Renal pelvis (tissue), 4 donors: Measurements from ENCODE around the gene SSR1. TPM values are rescaled to one million over a fixed set of nuclear protein-coding genes. Genes with fewer than 3 reads are reported as not detected.
"Not testable (repeated sequence)": the region's sequence is repeated elsewhere in the genome, so short reads cannot be mapped to it uniquely, and the experiment has no call there.

ENCODE experiments used
- DNase-seq: peaks from one replicate; pipeline ENCODE4 v3.0.0-alpha.2; 2013
- polyA plus RNA-seq, 3 donors: library from polyadenylated mRNA; unstranded; fragments of 120-200 nt; gene quantifications; one replicate each; pipeline ENCODE4 v1.2.1, GENCODE V29; 2013; ENCODE audit not compliant: insufficient read length in 3 of 3

The SSR1 gene
- polyA plus RNA-seq, 3 donors, result 109 to 135 (median 123) TPM

GRCh38 chr6:7292596-7293255 is 20.3 kb downstream of the SSR1 start:
- DNase-seq, result no peak

GRCh38 chr6:7290079-7290478 is 22.9 kb downstream of the SSR1 start:
- DNase-seq, result no peak

GRCh38 chr6:7285416-7285815 is 27.6 kb downstream of the SSR1 start:
- DNase-seq, result no peak

GRCh38 chr6:7283676-7284075 is 29.3 kb downstream of the SSR1 start:
- no peak for DNase-seq

- no peak for DNase-seq
These were observed 30.7 kb downstream of the SSR1 start for GRCh38 chr6:7282097-7282906.

GRCh38 chr6:7276199-7276524 is 36.8 kb downstream of the SSR1 start:
- DNase-seq, result no peak

GRCh38 chr6:7274525-7274924 is 38.5 kb downstream of the SSR1 start:
- DNase-seq, result not testable (repeated sequence)

GRCh38 chr6:7273709-7274108 is 39.3 kb downstream of the SSR1 start:
- no peak for DNase-seq

GRCh38 chr6:7271205-7271534 is 41.8 kb downstream of the SSR1 start:
- DNase-seq, result no peak

- no peak for DNase-seq
These were observed 42.4 kb downstream of the SSR1 start for GRCh38 chr6:7270320-7271204.

- DNase-seq, result no peak
These were observed 43.2 kb downstream of the SSR1 start for GRCh38 chr6:7269816-7270215.

GRCh38 chr6:7268816-7269555 is 44.0 kb downstream of the SSR1 start:
- DNase-seq, result no peak

- no peak for DNase-seq
These were observed 44.6 kb downstream of the SSR1 start for GRCh38 chr6:7268362-7268761.

- DNase-seq, result no peak
These were observed 45.4 kb downstream of the SSR1 start for GRCh38 chr6:7267466-7268091.

- no peak for DNase-seq
These were observed 45.9 kb downstream of the SSR1 start for GRCh38 chr6:7267071-7267465.

GRCh38 chr6:7265385-7265726 is 47.6 kb downstream of the SSR1 start:
- DNase-seq, result not testable (repeated sequence)

GRCh38 chr6:7264686-7265384 is 48.2 kb downstream of the SSR1 start:
- no peak for DNase-seq

- DNase-seq, result no peak
These were observed 49.0 kb downstream of the SSR1 start for GRCh38 chr6:7264041-7264440.

- DNase-seq, result not testable (repeated sequence)
These were observed 49.5 kb downstream of the SSR1 start for GRCh38 chr6:7263519-7263805.

GRCh38 chr6:7262746-7263518 is 50.1 kb downstream of the SSR1 start:
- DNase-seq, result no peak
